Nucleus accumbens (tissue), 56 donors: Measurements from ENCODE around the gene LIMK1.

ENCODE experiments used
- DNase-seq, 56 donors: peaks; one replicate each; lab custom pipeline; 2025; lab: John Stamatoyannopoulos, UW

The LIMK1 gene

GRCh38 chr7:74078461-74078860, 5.1 kb upstream of the LIMK1 start:
- DNase-seq = no peak

- DNase-seq = no peak
These were observed 861 bp upstream of the LIMK1 start for GRCh38 chr7:74082770-74083116.

- peak in 11 of 56 donors; percentile 38 to 83 (median 50) for DNase-seq
These were observed 521 bp downstream of the LIMK1 start for GRCh38 chr7:74083928-74084721.

GRCh38 chr7:74084722-74085578, 1.3 kb downstream of the LIMK1 start:
- no peak for DNase-seq

GRCh38 chr7:74087791-74088453, 4.3 kb downstream of the LIMK1 start:
- DNase-seq = no peak

- peak in 1 of 56 donors; percentile 38 for DNase-seq
These were observed 8.8 kb downstream of the LIMK1 start for GRCh38 chr7:74092321-74092963.

GRCh38 chr7:74092964-74093471, 9.4 kb downstream of the LIMK1 start:
- peak in 21 of 56 donors; percentile 5 to 48 (median 18) for DNase-seq

- peak in 2 of 56 donors; percentile 4 to 10 for DNase-seq
These were observed 10.1 kb downstream of the LIMK1 start for GRCh38 chr7:74093671-74094223.

GRCh38 chr7:74094224-74095101, 10.9 kb downstream of the LIMK1 start:
- peak in 15 of 56 donors; percentile 6 to 74 (median 27) for DNase-seq

GRCh38 chr7:74095135-74095534, 11.5 kb downstream of the LIMK1 start:
- DNase-seq = no peak

- no peak for DNase-seq
These were observed 14.5 kb downstream of the LIMK1 start for GRCh38 chr7:74097937-74098614.

GRCh38 chr7:74099031-74099430, 15.4 kb downstream of the LIMK1 start:
- no peak for DNase-seq

- no peak for DNase-seq
These were observed 17.6 kb downstream of the LIMK1 start for GRCh38 chr7:74101061-74101681.

- DNase-seq = no peak
These were observed 19.7 kb downstream of the LIMK1 start for GRCh38 chr7:74103219-74103772.

GRCh38 chr7:74104702-74105101, 21.1 kb downstream of the LIMK1 start:
- no peak for DNase-seq

GRCh38 chr7:74105992-74106391, 22.4 kb downstream of the LIMK1 start:
- DNase-seq = no peak

GRCh38 chr7:74106846-74107245, 23.2 kb downstream of the LIMK1 start:
- no peak for DNase-seq

- DNase-seq = no peak
These were observed 31.7 kb downstream of the LIMK1 start for GRCh38 chr7:74115326-74115725.
